Prostate gland (tissue), 2 donors: ENCODE measurements around the gene PRDM16. TPM values are rescaled to one million over a fixed set of nuclear protein-coding genes. Genes with fewer than 3 reads are reported as not detected.
"Not testable (repeated sequence)": the region's sequence is repeated elsewhere in the genome, so short reads cannot be mapped to it uniquely, and the experiment has no call there.

Experiments used
- DNase-seq: peaks from one replicate; pipeline ENCODE4 v3.0.0-alpha.2; 2019; ENCODE audit warnings: low spot score
- H3K27ac ChIP-seq, 2 donors: fragments of 200-600 bp; sonication (generic); 2 replicates each; pipeline ENCODE4 v1.5.1; 2017 to 2019
- H3K27me3 ChIP-seq: fragments of 200-600 bp; sonication (generic); replicated peaks from 2 replicates; pipeline ENCODE4 v1.5.1; 2019; ENCODE audit not compliant: insufficient read depth
- H3K36me3 ChIP-seq, 2 donors: fragments of 200-600 bp; sonication (generic); 1 replicate in 1 of 2; 2 replicates in 1 of 2; pipeline versions ENCODE4 v1.5.1 to v1.8.1; 2017 to 2019
- H3K4me1 ChIP-seq: fragments of 200-600 bp; sonication (generic); replicated peaks from 2 replicates; pipeline ENCODE4 v1.5.1; 2019
- H3K4me3 ChIP-seq, 2 donors: fragments of 200-600 bp; sonication (generic); 2 replicates each; pipeline ENCODE4 v1.5.1; 2017 to 2019
- H3K9me3 ChIP-seq: fragments of 200-600 bp; sonication (generic); 2 replicates; pipeline ENCODE4 v1.5.1; 2017
- POLR2A ChIP-seq: fragments of 450-650 bp; IDR thresholded peaks from one replicate; pipeline ENCODE4 v1.6.1; 2016; ENCODE audit warnings: antibody characterized with exemption, mild to moderate bottlenecking
- POLR2AphosphoS5 ChIP-seq: sonication (generic); formaldehyde crosslinking; IDR thresholded peaks from one replicate; pipeline ENCODE4 v1.6.1; 2017; ENCODE audit warnings: antibody characterized with exemption
- WGBS: methylation state at CpG from one replicate; pipeline ENCODE4 v1.1.5; 2018; 5-methylcytosine and 5-hydroxymethylcytosine counted together
- intact Hi-C: fragments of 100-400 bp; cut with DNase I; formaldehyde crosslinking; loops from one replicate; pipeline ENCODE4 v1.14.2; 2022
- total RNA-seq, 2 donors: library from RNA; depleted of rRNA; stranded (reverse); fragments of >200 nt; gene quantifications; one replicate each; pipeline ENCODE4 v1.1.0, GENCODE V29; 2016
- TF ChIP-seq, protein P1 (sequence below), 4 experiments: fragments of 200-600 bp in 2 of 4; fragments of 450-650 bp in 2 of 4; sonication (generic) in 2 of 4; IDR thresholded peaks; 1 replicate in 3 of 4; 2 replicates in 1 of 4; pipeline ENCODE4 v1.5.1; 2016 to 2019; ENCODE audit warnings: antibody characterized with exemption in 4 of 4, mild to moderate bottlenecking in 2 of 4, moderate library complexity in 2 of 4

PRDM16 gene
- total RNA-seq, 2 donors from 2014 or later, result 0.23 to 6.5 TPM

DNA sequence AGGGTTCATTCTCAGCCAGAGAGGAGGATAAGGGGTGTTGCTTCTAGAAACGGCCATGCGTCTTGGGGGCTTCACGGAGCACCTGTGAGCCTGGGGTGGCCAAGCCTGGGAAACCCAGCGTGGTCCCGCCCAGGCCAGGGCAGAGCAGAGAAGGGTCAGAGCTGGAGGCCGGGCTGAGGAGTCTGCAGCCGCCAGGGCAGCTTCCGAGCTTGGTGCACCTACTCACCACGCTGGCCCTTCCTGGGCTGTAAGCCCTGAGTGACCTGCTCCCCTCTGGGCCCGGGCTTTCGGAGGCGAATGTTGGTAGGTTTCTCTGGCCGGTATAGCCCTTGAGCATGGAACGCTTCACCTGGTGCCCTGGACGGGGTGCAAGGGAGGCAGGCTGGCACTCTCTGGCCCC lies 215.7 kb downstream of the PRDM16 start:
- H3K27me3 ChIP-seq, result peaks cover 16% of the 10 kb centered on the region
- H3K36me3 ChIP-seq, result no peaks in the 10 kb centered on the region
- no peak overlapping the region for H3K4me3 ChIP-seq
- 92% methylated on average over 13 of the region's 15 CpGs for WGBS
- DNase-seq, result no peak
- H3K27ac ChIP-seq, result no peak overlapping the region
- TF ChIP-seq POLR2AphosphoS5 (no peak), POLR2A (no peak)
- TF ChIP-seq, protein P1, sequence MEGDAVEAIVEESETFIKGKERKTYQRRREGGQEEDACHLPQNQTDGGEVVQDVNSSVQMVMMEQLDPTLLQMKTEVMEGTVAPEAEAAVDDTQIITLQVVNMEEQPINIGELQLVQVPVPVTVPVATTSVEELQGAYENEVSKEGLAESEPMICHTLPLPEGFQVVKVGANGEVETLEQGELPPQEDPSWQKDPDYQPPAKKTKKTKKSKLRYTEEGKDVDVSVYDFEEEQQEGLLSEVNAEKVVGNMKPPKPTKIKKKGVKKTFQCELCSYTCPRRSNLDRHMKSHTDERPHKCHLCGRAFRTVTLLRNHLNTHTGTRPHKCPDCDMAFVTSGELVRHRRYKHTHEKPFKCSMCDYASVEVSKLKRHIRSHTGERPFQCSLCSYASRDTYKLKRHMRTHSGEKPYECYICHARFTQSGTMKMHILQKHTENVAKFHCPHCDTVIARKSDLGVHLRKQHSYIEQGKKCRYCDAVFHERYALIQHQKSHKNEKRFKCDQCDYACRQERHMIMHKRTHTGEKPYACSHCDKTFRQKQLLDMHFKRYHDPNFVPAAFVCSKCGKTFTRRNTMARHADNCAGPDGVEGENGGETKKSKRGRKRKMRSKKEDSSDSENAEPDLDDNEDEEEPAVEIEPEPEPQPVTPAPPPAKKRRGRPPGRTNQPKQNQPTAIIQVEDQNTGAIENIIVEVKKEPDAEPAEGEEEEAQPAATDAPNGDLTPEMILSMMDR (IDR thresholded peaks at IDR 0.05), result no peak
- intact Hi-C loops, result loop anchor here (5.0 to 10.0 kb wide), 4 partner anchors 130 to 407 kb away; partner anchors contain the start of gene PRDM16
- H3K9me3 ChIP-seq, result no peaks in the 10 kb centered on the region
- no peaks in the 10 kb centered on the region for H3K4me1 ChIP-seq

DNA sequence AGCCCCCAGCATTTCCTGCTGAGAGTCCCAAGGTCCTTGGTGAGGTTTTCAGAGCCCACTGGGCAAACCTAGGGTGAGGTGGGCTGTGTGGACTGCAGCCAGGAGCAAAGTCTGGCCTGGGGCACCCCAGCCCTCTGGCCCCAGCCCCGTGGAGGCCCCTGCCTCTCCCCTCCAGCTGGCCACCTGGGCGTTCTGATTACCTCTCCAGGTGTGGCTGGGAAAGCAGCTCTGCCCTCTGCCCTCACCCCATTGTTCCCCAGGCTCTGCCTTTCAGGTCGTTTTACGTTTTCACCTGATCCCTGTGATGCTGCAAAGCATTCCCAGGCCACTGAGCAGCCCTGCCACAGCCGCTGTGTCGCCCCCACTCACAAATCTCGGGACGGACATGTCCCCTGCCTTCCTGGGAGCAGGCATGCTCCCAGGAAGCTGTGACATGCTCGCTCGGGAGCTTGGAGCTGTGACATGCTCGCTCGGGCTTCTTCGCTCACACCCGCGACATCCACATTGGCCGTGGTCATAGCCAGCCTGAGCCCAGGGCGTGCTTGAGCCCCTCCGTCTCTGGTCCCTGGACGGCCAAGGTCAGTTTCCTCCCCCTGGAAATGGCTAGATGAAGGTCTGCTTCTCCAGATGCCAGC lies 216.2 kb downstream of the PRDM16 start:
- Histone ChIP-seq H3K36me3 (no peaks in the 10 kb centered on the region), H3K4me1 (no peaks in the 10 kb centered on the region), H3K27ac (no peak overlapping the region), H3K9me3 (no peaks in the 10 kb centered on the region), H3K4me3 (no peak overlapping the region), H3K27me3 (peaks cover 16% of the 10 kb centered on the region)
- intact Hi-C loops, result loop anchor here (10.0 kb wide), 1 partner anchor 130 kb away; no protein-coding TSS in a partner anchor
- WGBS, result 76% methylated on average over 17 of the region's 19 CpGs
- TF ChIP-seq POLR2A (no peak), POLR2AphosphoS5 (no peak)
- TF ChIP-seq, protein P1 (IDR thresholded peaks at IDR 0.05), result no peak
- DNase-seq, result no peak

DNA sequence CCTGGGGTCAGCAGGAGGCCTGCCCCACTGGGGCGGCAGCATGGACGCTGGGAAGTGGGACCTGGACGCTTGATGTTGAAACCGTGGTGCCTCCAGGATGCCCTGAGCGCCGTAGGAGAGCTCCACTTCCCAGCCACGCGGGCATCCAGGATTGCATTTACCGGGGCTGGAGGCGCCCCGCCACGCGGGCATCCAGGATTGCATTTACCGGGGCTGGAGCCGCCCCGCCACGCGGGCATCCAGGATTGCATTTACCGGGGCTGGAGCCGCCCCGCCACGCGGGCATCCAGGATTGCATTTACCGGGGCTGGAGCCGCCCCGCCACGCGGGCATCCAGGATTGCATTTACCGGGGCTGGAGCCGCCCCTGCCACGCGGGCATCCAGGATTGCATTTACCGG lies 218.1 kb downstream of the PRDM16 start:
- not testable (repeated sequence) for H3K36me3 ChIP-seq, H3K27ac ChIP-seq, H3K4me1 ChIP-seq, DNase-seq, H3K9me3 ChIP-seq, H3K4me3 ChIP-seq
- intact Hi-C loops, result loop anchor here (10.0 kb wide), 1 partner anchor 128 kb away; no protein-coding TSS in a partner anchor
- 94% methylated on average over 29 of the region's 33 CpGs for WGBS
- peaks cover 19% of the 10 kb centered on the region for H3K27me3 ChIP-seq

DNA sequence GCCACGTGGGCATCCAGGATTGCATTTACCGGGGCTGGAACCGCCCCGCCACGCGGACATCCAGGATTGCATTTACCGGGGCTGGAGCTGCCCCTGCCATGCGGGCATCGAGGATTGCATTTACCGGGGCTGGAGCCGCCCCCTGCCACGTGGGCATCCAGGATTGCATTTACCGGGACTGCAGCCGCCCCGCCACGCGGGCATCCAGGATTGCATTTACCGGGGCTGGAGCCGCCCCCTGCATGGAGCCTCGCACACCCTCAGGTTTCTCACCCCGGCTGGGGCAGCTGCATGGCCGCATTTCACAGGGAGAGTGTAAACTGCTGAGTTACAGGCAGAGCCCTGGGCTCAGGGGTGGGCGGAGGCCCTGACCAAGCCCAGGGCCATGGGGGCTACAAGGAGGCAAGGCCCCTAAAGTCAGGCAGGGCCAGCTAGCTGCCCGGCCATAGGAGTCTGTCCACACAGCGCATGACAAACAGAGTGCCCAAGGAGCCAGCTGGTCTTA lies 218.7 kb downstream of the PRDM16 start:
- no peaks in the 10 kb centered on the region for H3K36me3 ChIP-seq
- H3K4me1 ChIP-seq, result no peaks in the 10 kb centered on the region
- WGBS, result 91% methylated on average over 25 of the region's 25 CpGs
- H3K27ac ChIP-seq, result no peak overlapping the region
- intact Hi-C loops, result loop anchor here (10.0 kb wide), 1 partner anchor 127 kb away; no protein-coding TSS in a partner anchor
- TF ChIP-seq POLR2AphosphoS5, result no peak
- no peak for TF ChIP-seq POLR2A
- TF ChIP-seq, protein P1 (IDR thresholded peaks at IDR 0.05), result no peak
- peaks cover 22% of the 10 kb centered on the region for H3K27me3 ChIP-seq
- H3K9me3 ChIP-seq, result no peaks in the 10 kb centered on the region
- H3K4me3 ChIP-seq, result no peak overlapping the region
- DNase-seq, result no peak

DNA sequence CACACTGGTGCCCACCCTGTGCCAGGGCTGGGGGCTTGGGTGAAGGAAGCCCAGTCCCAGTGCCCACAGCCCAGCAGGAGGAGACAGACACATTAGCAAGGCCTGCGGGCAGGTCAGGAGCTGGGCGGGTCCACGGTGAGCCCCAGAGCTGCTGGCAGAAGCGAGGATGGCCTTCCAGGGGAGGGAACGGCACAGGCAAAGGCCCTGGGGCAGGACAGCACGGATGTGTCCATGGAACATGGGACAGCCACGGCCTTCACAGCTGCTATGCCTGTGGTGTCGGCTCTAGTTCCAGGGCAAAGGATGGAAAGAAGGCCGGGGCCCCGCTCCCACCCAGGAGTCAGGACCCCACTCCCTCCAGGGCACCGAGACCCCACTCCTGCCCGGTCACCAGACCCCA lies 220.5 kb downstream of the PRDM16 start:
- no peak overlapping the region for H3K4me3 ChIP-seq
- intact Hi-C loops, result loop anchor here (10.0 kb wide), 1 partner anchor 125 kb away; no protein-coding TSS in a partner anchor
- no peaks in the 10 kb centered on the region for H3K9me3 ChIP-seq
- no peak overlapping the region for H3K27ac ChIP-seq
- peaks cover 22% of the 10 kb centered on the region for H3K27me3 ChIP-seq
- TF ChIP-seq POLR2A, result no peak
- no peak for TF ChIP-seq POLR2AphosphoS5
- TF ChIP-seq, protein P1 (IDR thresholded peaks at IDR 0.05), result no peak
- no peaks in the 10 kb centered on the region for H3K4me1 ChIP-seq
- no peaks in the 10 kb centered on the region for H3K36me3 ChIP-seq
- no peak for DNase-seq
- WGBS, result 96% methylated on average over 12 of the region's 12 CpGs
